Choroid plexus epithelial cell (primary cell): ENCODE measurements around the gene LUC7L2.

Experiments
- DNase-seq: peaks from one replicate; pipeline ENCODE4 v3.0.0-alpha.2; 2010; ENCODE audit warnings: low read depth
- H3K4me3 ChIP-seq: 2 replicates; pipeline ENCODE4 v1.5.1; 2011; ENCODE audit warnings: low read depth, mild to moderate bottlenecking, control low read depth, low read length, moderate library complexity
- TF ChIP-seq, protein P1 (sequence below): conservative IDR thresholded peaks from 2 replicates; pipeline ENCODE4 v1.5.1; 2011; ENCODE audit warnings: low read depth, mild to moderate bottlenecking, control low read depth, inconsistent platforms, low read length, moderate library complexity

LUC7L2 gene

DNA sequence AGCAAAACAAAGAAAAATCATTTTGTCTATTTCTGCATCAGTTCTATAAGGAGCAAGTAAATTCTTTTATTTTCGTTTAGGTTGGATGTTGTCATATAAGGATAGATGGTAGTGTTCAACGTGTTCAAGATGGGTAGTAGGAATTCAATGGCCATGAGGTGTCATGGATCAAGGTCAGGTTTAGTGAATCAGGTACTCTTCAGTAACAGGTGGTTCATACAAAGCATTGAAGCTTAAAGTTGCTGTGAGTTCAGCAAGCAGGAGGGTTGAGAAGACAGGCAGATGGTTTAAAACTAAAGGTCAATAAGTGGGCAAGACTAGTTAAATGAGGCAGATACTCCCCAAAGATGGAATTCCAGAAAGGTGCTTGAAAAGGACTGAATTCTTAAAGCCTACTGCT, 5.6 kb downstream of the LUC7L2 start:
- no peak for DNase-seq
- no peak overlapping the region for H3K4me3 ChIP-seq
- TF ChIP-seq, protein P1, sequence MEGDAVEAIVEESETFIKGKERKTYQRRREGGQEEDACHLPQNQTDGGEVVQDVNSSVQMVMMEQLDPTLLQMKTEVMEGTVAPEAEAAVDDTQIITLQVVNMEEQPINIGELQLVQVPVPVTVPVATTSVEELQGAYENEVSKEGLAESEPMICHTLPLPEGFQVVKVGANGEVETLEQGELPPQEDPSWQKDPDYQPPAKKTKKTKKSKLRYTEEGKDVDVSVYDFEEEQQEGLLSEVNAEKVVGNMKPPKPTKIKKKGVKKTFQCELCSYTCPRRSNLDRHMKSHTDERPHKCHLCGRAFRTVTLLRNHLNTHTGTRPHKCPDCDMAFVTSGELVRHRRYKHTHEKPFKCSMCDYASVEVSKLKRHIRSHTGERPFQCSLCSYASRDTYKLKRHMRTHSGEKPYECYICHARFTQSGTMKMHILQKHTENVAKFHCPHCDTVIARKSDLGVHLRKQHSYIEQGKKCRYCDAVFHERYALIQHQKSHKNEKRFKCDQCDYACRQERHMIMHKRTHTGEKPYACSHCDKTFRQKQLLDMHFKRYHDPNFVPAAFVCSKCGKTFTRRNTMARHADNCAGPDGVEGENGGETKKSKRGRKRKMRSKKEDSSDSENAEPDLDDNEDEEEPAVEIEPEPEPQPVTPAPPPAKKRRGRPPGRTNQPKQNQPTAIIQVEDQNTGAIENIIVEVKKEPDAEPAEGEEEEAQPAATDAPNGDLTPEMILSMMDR, result no peak

DNA sequence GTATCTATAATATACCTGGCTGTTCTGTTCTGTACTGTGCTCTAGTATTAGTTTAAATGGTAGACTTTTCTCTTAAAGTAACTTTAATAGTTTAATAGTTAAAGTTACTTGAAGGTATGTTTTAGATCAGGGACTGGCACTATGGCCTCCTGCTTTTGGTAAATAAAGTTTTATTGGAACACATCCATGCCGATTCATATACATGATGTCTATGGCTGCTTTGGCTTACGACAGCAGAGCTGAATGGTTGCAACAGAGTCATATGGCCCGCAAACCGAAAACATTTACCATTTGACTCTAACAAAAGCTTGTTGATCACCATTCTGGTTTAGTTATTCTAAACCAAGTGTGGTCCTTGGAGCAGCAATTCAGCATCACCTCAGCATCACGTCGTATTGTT, 6.7 kb downstream of the LUC7L2 start:
- TF ChIP-seq, protein P1, result no peak
- no peak overlapping the region for H3K4me3 ChIP-seq
- no peak for DNase-seq

DNA sequence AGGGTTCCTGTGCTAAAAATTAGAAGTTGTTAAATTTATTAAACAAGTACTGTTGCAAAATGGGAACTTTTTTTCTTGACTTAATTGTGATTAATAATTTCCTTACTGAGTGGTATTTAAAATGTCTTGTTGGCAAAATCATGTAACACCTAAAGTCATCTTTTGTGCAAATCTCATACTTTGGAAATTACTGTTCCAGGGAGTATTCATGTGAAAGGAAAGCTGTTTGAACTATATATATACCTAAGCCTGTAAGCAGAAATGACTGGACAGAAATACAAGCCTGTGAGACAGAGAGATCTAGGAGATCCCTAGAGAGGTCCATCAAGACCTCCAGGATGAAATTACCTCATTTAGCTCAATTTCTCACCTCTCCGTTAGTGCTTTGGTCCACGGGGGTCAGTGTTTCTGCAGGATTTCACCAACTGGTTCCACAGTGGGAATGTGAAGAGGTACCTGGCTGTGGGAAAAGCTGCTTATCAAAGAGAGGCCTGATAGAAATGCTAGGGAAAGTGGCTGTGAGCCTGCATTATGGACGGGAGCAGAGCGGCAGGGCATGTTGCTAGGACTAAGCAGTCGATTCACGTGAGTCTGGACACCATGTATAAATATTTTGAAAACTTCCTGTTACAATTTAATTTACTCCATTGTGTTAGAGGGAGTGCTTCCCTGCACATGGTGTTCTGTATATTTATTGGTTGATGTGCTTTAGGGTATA, 7.9 kb downstream of the LUC7L2 start:
- no peak overlapping the region for H3K4me3 ChIP-seq
- DNase-seq, result no peak
- TF ChIP-seq, protein P1, result no peak

GRCh38 chr7:139370301-139370942, 10.7 kb downstream of the LUC7L2 start:
- no peak overlapping the region for H3K4me3 ChIP-seq
- TF ChIP-seq, protein P1, result no peak
- no peak for DNase-seq

- no peak overlapping the region for H3K4me3 ChIP-seq
- TF ChIP-seq, protein P1, result no peak
- DNase-seq, result no peak
Measured at GRCh38 chr7:139370943-139371313, 11.2 kb downstream of the LUC7L2 start.

DNA sequence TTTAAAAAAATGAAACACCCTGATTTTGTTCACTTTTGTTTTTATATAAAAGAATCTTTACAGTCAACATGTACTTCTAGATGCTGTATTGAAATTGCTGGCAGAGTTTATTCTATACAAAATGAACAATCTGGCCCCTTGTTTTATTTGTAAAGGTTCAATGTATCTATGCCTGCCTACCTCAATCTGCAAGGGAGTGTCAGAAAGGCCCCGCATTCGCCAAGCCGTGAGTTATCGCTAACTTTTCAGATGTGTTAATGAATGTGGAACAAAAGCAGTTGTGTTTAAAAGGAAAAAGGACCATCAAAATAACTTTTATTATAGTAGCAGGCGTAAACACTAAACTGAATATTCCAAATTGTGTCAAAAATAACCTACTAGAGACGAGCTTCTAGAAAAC, 14.6 kb downstream of the LUC7L2 start:
- no peak overlapping the region for H3K4me3 ChIP-seq
- TF ChIP-seq, protein P1, result no peak
- no peak for DNase-seq

DNA sequence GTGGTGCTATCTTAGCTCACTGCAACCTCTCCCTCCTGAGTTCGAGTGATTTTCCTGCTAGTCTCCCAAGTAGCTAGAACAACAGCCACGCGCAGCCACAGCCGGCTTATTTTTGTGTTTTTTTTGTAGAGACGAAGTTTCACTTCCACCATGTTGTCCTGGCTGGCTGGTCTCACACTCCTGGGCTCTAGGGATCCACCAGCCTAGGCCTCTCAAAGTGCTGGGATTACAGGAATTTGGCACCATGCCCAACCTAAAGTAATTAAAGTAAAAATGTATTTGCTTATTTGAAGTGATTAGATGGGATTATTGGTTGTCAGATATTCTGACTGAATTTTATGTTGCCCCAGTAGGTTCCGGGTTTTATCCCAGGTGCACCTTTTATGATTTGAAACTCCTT, 22.7 kb downstream of the LUC7L2 start:
- no peak for DNase-seq
- TF ChIP-seq, protein P1, result no peak

More for the DNA sequence above, 22.7 kb downstream of the LUC7L2 start:
- H3K4me3 ChIP-seq, result no peak overlapping the region
